SK-N-MC (cell line): ENCODE measurements around the gene LRG1.
"Not testable (repeated sequence)": the region's sequence is repeated elsewhere in the genome, so short reads cannot be mapped to it uniquely, and the experiment has no call there.

ENCODE experiments used
- EZH2 ChIP-seq: fragments of 200-600 bp; sonication (generic); IDR thresholded peaks from one replicate; pipeline ENCODE4 v1.6.1; 2017; ENCODE audit warnings: antibody characterized with exemption
- FOXP2 ChIP-seq: optimal IDR thresholded peaks from 2 replicates; pipeline ENCODE3; 2011; ENCODE audit warnings: mild to moderate bottlenecking, moderate library complexity; ENCODE audit not compliant: insufficient read depth; ENCODE audit errors: extremely low read length, control extremely low read depth
- POLR2AphosphoS5 ChIP-seq: IDR thresholded peaks from 2 replicates; pipeline ENCODE4 v1.6.1; 2012; ENCODE audit warnings: mild to moderate bottlenecking, low read depth, low read length, borderline replicate concordance

DNA sequence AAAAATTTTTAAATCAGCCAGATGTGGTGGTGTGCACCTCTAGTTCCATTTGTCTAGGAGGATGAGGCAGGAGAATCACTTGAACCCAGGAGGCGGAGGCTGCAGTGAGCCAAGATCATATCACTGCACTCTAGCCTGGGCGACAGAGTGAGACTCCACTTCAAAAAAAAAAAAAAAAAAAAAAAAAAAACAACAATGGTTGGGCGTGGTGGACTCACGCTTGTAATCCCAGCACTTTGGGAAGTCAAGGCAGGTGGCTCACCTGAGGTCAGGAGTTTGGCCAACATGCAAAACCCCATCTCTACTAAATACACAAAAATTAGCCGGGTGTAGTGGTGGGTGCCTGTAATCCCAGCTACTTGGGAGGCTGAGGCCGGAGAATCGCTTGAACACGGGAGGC, 12.5 kb downstream of the LRG1 start:
- not testable (repeated sequence) for TF ChIP-seq POLR2AphosphoS5, EZH2, FOXP2
